Anterior cingulate cortex (tissue), 58 donors: ENCODE data around the gene PHF23.
A peak's percentile ranks its signal among the peaks of the same experiment; 100 is the strongest.

Experiments used
- DNase-seq, 58 donors: peaks; one replicate each; lab custom pipeline; 2025; lab: John Stamatoyannopoulos, UW

Gene PHF23

GRCh38 chr17:7239091-7240027, at the start of gene PHF23:
PHF23 (minus strand) TSS chr17:7239457; CDS start chr17:7239279, 178 bp downstream.
- DNase-seq = peak; percentile 91 to 100 (median 99)

GRCh38 chr17:7285679-7286078, 46.4 kb upstream of the PHF23 start:
- no peak for DNase-seq

GRCh38 chr17:7284911-7285310, 45.7 kb upstream of the PHF23 start:
- DNase-seq = no peak

- no peak for DNase-seq
These were observed 44.4 kb upstream of the PHF23 start for GRCh38 chr17:7283471-7284216.

- no peak for DNase-seq
These were observed 43.6 kb upstream of the PHF23 start for GRCh38 chr17:7282752-7283321.

GRCh38 chr17:7281953-7282751, 42.9 kb upstream of the PHF23 start:
- DNase-seq = peak in 1 of 58 donors; percentile 36

- DNase-seq = peak in 52 of 58 donors; percentile 1 to 79 (median 62)
These were observed 42.1 kb upstream of the PHF23 start, which contains the start of gene SLC2A4 for GRCh38 chr17:7281074-7281952. SLC2A4 (plus strand) TSS chr17:7281718; CDS start chr17:7281935, 217 bp downstream.

GRCh38 chr17:7280519-7281073, 41.3 kb upstream of the PHF23 start:
- DNase-seq = peak in 54 of 58 donors; percentile 17 to 83 (median 64)

GRCh38 chr17:7279448-7279847, 40.2 kb upstream of the PHF23 start:
- DNase-seq = no peak

GRCh38 chr17:7266784-7267183, 27.5 kb upstream of the PHF23 start:
- no peak for DNase-seq

GRCh38 chr17:7263801-7264078, 24.5 kb upstream of the PHF23 start:
- no peak for DNase-seq

GRCh38 chr17:7262935-7263800, 23.9 kb upstream of the PHF23 start:
- DNase-seq = no peak

- DNase-seq = no peak
These were observed 23.1 kb upstream of the PHF23 start, which contains the start of gene CLDN7 for GRCh38 chr17:7262192-7262934. CLDN7 (minus strand) TSS chr17:7262478; CDS start chr17:7262043, 435 bp downstream.

- DNase-seq = no peak
These were observed 22.3 kb upstream of the PHF23 start for GRCh38 chr17:7261379-7262191.

- DNase-seq = no peak
These were observed 21.6 kb upstream of the PHF23 start for GRCh38 chr17:7260651-7261378.

- no peak for DNase-seq
These were observed 20.9 kb upstream of the PHF23 start for GRCh38 chr17:7260151-7260550.
